GM19468 (cell line): Measurements from ENCODE around the gene KTN1.
A peak's percentile ranks its signal among the peaks of the same experiment; 100 is the strongest.

ENCODE experiments used
- ATAC-seq: cut with Tn5 transposase; IDR thresholded peaks from one replicate; pipeline ENCODE4 v1.9.1; 2021; ENCODE audit warnings: mild to moderate bottlenecking, moderate library complexity, moderate number of reproducible peaks; ENCODE audit not compliant: unreplicated experiment; ENCODE audit errors: extremely low read depth

KTN1 gene, protein sequence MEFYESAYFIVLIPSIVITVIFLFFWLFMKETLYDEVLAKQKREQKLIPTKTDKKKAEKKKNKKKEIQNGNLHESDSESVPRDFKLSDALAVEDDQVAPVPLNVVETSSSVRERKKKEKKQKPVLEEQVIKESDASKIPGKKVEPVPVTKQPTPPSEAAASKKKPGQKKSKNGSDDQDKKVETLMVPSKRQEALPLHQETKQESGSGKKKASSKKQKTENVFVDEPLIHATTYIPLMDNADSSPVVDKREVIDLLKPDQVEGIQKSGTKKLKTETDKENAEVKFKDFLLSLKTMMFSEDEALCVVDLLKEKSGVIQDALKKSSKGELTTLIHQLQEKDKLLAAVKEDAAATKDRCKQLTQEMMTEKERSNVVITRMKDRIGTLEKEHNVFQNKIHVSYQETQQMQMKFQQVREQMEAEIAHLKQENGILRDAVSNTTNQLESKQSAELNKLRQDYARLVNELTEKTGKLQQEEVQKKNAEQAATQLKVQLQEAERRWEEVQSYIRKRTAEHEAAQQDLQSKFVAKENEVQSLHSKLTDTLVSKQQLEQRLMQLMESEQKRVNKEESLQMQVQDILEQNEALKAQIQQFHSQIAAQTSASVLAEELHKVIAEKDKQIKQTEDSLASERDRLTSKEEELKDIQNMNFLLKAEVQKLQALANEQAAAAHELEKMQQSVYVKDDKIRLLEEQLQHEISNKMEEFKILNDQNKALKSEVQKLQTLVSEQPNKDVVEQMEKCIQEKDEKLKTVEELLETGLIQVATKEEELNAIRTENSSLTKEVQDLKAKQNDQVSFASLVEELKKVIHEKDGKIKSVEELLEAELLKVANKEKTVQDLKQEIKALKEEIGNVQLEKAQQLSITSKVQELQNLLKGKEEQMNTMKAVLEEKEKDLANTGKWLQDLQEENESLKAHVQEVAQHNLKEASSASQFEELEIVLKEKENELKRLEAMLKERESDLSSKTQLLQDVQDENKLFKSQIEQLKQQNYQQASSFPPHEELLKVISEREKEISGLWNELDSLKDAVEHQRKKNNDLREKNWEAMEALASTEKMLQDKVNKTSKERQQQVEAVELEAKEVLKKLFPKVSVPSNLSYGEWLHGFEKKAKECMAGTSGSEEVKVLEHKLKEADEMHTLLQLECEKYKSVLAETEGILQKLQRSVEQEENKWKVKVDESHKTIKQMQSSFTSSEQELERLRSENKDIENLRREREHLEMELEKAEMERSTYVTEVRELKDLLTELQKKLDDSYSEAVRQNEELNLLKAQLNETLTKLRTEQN (N-terminal part only)

DNA sequence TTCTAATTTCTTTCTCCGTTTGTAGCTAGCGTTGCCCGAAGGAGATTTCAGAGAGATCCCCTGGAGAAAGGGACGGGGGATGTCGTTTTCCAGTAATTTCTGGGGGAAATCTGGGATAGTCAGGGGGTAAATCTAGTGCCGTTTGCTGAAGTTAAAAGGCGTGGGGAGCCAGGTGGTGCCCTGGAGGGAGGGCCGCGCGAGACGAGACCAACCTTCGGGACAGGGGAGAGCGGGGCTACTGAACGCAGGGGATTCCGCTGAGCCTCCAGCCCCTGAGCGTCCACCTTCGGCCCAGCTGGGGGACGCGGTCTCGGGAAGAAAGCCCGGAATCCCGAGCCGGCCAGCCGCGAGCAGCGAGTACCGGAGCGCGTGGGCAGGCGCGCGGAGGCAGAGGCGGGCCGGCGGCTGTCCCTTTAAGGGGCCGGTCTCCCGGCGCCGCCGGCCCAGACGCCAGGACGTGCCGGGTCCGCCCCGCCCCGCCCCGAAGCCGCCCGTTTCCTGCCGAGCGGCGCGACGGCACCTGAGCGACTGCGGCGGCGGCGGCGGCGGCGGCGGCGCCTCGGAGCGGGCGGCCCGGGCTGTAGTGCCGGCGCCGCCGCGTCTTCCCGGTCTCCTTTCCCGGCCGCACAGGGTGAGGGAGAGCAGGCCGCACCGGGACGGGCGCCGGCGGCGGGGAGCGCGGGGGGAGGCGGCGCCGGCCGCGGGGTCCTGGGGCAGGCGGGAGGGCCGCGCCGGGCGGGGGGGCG is at the start of gene KTN1:
KTN1 (plus strand) TSS at position 484 of the 746 bp plus-strand sequence. CDS start 31,842 bp downstream, outside the sequence.
- ATAC-seq: peak; percentile 68

DNA sequence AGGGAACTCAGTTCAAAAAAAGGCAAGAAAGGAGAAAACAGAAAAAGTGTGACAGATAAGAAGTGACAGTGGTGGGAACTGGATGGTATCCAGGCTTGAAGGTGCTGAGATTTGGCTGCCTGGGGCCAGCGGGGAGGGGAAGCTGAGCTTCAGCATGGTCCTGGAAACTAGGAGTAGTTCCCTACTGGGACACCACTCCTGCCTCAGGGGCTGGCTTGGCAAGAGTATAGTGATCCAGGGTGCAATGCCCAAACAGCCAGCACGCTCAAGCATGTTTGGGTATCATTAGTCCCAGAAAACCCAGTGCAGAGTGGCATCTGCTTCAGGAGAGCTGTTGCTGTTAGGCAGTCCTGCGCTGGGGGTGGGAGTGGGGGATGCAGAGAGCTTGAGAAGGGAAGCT is 49.5 kb upstream of the KTN1 start:
- ATAC-seq: no peak

- no peak for ATAC-seq
These were observed 47.2 kb upstream of the KTN1 start for GRCh38 chr14:55532645-55533344.

- no peak for ATAC-seq
These were observed 46.0 kb upstream of the KTN1 start for GRCh38 chr14:55533960-55534359.

DNA sequence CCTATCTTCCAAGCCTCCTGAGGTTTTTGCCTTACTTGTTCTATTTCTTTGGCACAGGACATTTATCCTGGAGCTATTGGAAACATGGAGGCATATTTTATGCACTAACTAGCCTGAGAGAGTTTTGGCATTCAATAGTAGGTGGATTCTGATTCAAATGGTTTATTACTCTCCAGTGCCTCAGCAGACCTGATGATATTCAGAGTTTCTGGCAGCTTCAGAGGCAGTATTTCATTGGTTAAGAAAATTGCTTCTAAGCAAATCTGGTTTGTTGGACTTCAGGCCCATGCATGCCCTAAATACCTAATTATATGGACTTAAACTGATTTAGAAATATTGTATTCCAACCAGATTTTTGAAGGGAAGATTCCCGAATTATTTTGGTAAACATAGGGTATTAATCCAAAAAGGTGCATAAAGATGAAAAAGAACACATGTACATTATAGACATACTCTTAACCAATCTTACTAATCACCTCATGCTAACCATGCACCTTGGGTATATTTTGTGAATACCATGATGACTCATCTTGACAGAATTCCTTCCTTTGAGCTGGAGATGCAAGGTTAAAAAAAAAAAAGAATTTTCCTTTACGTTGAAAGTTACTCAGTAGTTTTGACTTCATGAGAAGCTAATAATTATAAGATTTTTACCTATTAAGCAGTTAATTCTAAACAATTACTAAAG is 44.3 kb upstream of the KTN1 start:
- no peak for ATAC-seq

DNA sequence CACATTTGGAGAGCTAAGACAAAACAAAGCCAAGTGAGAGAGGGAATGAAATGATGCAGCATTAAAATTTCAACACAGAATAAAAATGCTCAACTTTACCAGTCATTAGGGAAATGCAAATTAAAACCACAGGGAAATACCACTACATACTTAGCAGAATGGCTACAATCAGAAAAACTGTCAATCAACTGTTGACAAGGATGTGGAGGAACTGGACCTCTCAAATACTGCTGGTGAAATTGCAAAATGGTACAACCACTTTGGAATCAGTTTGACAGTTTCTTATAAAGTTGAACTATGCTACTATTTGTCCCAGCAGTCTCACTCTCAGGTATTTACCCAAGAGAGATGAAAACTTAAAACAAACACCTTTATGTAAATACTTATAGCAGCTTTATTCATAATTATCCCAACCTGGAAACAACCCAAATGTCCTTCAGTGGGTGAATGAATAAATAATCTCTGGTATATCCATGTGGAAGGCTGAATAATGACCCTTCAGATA is 43.8 kb upstream of the KTN1 start:
- no peak for ATAC-seq

- no peak for ATAC-seq
These were observed 42.2 kb upstream of the KTN1 start for GRCh38 chr14:55537782-55538181.

DNA sequence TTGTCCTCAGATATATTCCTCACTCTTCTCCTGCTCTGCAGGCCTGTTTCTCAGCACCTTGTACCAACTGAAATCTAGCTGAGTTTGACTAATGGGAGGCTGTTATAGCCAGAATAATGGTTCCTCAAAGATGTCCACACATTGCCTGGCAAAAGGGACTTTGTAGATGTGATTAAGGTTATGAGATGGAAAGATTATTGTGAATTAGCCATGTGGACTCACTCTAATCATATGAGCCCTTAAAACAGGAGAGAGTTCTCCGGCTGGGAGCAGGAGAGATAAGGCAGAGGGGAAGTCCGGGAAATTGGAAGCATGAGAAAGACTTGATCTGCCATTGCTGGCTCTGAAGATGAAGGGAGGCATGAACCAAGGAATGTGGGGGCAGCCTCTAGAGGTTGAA is 40.0 kb upstream of the KTN1 start:
- no peak for ATAC-seq

GRCh38 chr14:55540847-55541773 is 38.9 kb upstream of the KTN1 start:
- no peak for ATAC-seq

GRCh38 chr14:55545779-55546178 is 34.2 kb upstream of the KTN1 start:
- ATAC-seq: no peak

- ATAC-seq: peak; percentile 57
These were observed 33.7 kb upstream of the KTN1 start for GRCh38 chr14:55546212-55546874.

DNA sequence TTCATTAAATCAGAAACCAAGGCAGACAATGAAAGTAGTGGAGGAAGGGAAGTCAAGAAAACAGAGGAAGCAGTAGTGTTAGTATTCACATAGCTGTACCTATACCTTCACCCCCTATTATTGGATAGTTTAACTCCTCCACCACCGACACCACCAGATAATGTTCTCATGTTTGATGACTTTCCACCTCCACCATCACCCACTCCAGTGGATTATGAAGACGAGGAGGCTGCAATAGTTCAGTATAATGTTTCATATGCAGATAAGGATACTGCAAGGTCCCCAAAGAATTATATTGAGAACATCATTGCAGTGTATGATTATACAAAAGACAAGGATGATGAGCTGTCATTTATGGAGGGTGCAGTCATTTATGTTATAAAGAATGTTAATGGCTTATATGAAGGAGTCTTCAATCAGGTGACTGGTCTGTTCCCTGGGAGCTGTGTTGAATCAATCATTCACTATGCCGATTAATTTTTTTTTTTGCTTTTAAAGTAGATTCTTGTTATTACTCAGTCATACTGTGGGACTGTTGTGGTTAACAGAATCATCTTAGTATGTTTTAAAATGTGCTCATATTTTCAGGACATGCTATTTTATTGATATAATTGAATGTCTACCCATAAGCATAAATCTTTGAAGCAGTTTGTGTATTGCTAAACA is 32.2 kb upstream of the KTN1 start:
- no peak for ATAC-seq

DNA sequence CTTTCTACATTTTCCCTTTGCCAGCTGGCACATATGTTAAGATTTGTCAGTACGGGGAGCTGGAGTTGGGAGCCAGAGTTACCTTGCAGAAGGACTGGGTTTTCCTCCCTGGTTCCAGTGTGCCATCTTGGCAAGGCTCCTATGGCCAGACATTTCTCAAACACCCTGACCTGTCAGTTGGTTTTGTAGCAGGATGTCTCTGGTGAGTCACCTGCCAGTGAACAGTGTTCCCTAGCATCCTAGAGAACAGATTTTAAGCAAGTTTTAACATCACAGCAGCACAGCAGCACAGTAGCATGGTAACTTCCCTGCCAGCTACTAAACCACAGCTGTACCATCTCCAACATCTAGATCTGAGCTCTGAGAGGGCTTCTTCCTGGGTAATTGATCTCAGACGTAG is 26.2 kb upstream of the KTN1 start:
- ATAC-seq: no peak

GRCh38 chr14:55556929-55557623 is 22.9 kb upstream of the KTN1 start:
- no peak for ATAC-seq

DNA sequence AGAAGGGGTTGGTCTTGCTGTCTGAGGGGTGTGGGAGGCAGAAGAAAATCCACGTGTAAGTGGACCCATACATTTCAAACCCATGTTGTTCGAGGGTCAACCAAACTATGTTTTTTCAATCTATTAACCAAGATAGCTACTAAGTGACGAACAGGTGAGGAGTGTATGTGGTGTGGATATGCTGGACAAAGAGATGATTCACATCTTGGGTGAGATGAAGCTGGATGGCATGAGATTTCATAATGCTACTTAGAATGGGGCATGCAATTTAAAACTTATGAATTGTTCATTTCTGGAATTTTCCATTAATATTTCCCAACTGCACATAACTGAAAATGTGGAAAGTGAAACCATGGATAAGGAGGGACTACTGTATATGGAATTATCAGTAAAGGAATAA is 17.9 kb upstream of the KTN1 start:
- no peak for ATAC-seq

DNA sequence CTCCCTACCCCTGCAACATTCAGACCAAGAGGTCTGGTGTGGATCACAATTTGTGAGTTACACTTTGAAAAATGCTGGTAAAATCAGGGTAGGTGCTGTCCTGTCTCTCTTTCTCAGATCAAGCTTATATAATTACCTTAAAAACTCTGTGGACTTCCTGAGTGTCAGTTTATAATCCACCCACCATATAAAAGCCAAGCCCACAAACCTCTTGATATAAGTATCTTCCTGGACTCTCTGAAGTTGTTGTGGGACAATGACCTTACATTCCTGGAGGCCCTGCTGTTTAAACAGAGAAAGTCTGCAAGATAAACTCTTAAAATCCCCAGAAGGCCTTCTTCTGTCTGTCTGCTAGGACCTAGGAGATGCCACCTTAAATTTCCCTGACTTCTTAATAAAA is 11.4 kb upstream of the KTN1 start:
- no peak for ATAC-seq
